Activated B cell treated with CpG ODN at 0.5 μM for 24 hours (primary cell): Measurements from ENCODE around the gene TP53RK. TPM values are rescaled to one million over a fixed set of nuclear protein-coding genes. Genes with fewer than 3 reads are reported as not detected.
"Not testable (repeated sequence)": the region's sequence is repeated elsewhere in the genome, so short reads cannot be mapped to it uniquely, and the experiment has no call there.

ENCODE experiments used
- ATAC-seq: fragments of 200-7000 bp; cut with Tn5 transposase; one replicate; pipeline ENCODE4 v1.10.0; 2021; ENCODE audit warnings: low read depth, mild to moderate bottlenecking, moderate library complexity
- CTCF ChIA-PET: fragments of 350-600 bp; sonication (Branson Sonifier 250); formaldehyde crosslinking; loops from one replicate; lab custom pipeline; 2021; ENCODE audit warnings: antibody characterized with exemption; lab: Charles Lee
- POLR2A ChIA-PET: fragments of 350-600 bp; sonication (Branson Sonifier 250); formaldehyde crosslinking; loops from one replicate; lab custom pipeline; 2021; ENCODE audit warnings: antibody characterized with exemption; lab: Charles Lee
- DNase-seq: peaks from one replicate; pipeline ENCODE4 v3.0.0; 2022
- H3K27ac Mint-ChIP-seq: one replicate; pipeline ENCODE4 v1.8.0; 2020; ENCODE audit warnings: mixed read lengths
- H3K27me3 Mint-ChIP-seq: one replicate; pipeline ENCODE4 v1.8.0; 2021; ENCODE audit warnings: mixed read lengths
- H3K36me3 Mint-ChIP-seq: one replicate; pipeline ENCODE4 v1.8.0; 2021; ENCODE audit warnings: low read depth, mixed read lengths
- H3K4me1 Mint-ChIP-seq: one replicate; pipeline ENCODE4 v1.8.0; 2021; ENCODE audit warnings: mixed read lengths
- H3K4me3 Mint-ChIP-seq: one replicate; pipeline ENCODE4 v1.8.0; 2020; ENCODE audit warnings: mild to moderate bottlenecking, mixed read lengths
- H3K9me3 Mint-ChIP-seq: one replicate; pipeline ENCODE4 v1.8.0; 2020; ENCODE audit warnings: mixed read lengths
- CTCF ChIP-seq: fragments of 200-600 bp; IDR thresholded peaks from one replicate; pipeline ENCODE4 v1.8.0; 2022; ENCODE audit warnings: antibody characterized with exemption, mild to moderate bottlenecking
- intact Hi-C: fragments of 100-400 bp; cut with micrococcal nuclease; formaldehyde crosslinking; loops from one replicate; pipeline ENCODE4 v1.15.1; 2024
- total RNA-seq: library from RNA; stranded (reverse); gene quantifications from 2 replicates; pipeline ENCODE4 v1.2.3, GENCODE V29; 2022

Gene TP53RK
- total RNA-seq, 1 donor from 2014 or later: 18.8 TPM

- intact Hi-C loops: loop anchor here (1.0 to 10.0 kb wide), 3 partner anchors 118 to 1796 kb away; partner anchors contain the start of genes SLC12A5 and YWHAB
- no peak for ATAC-seq
- Mint-ChIP-seq H3K4me3 (no peak overlapping the region), H3K27me3 (no peaks in the 10 kb centered on the region), H3K9me3 (no peaks in the 10 kb centered on the region), H3K36me3 (peaks cover 17% of the 10 kb centered on the region), H3K4me1 (peaks cover 36% of the 10 kb centered on the region), H3K27ac (no peak overlapping the region)
- CTCF ChIA-PET: interaction anchor here (0.7 to 5.3 kb wide), 12 partner anchors 8 to 694 kb away, joined by 3 to 50 read pairs (median 4); partner anchors contain the start of gene TP53RK
- DNase-seq: no peak
- POLR2A ChIA-PET: interaction anchor here (1.0 kb wide), 1 partner anchor 548 kb away, joined by 3 read pairs; no protein-coding TSS in a partner anchor
- TF ChIP-seq CTCF: no peak
These were observed 8.6 kb downstream of the TP53RK start for GRCh38 chr20:46680684-46681031.

GRCh38 chr20:46678516-46678915, 10.7 kb downstream of the TP53RK start:
- intact Hi-C loops: no loop called here
- no peaks in the 10 kb centered on the region for H3K27me3 Mint-ChIP-seq

GRCh38 chr20:46677608-46678007, 11.6 kb downstream of the TP53RK start:
- no peaks in the 10 kb centered on the region for H3K9me3 Mint-ChIP-seq
- no peak overlapping the region for H3K27ac Mint-ChIP-seq
- no peak for TF ChIP-seq CTCF
- no peak for DNase-seq
- POLR2A ChIA-PET: no interaction called here
- intact Hi-C loops: no loop called here
- H3K4me3 Mint-ChIP-seq: no peak overlapping the region
- CTCF ChIA-PET: no interaction called here
- ATAC-seq: no peak
- H3K4me1 Mint-ChIP-seq: peaks cover 16% of the 10 kb centered on the region
- no peaks in the 10 kb centered on the region for H3K27me3 Mint-ChIP-seq
- H3K36me3 Mint-ChIP-seq: no peaks in the 10 kb centered on the region

More at GRCh38 chr20:46678516-46678915, 10.7 kb downstream of the TP53RK start:
- peaks cover 3% of the 10 kb centered on the region for H3K36me3 Mint-ChIP-seq
- H3K9me3 Mint-ChIP-seq: no peaks in the 10 kb centered on the region
- CTCF ChIA-PET: no interaction called here
- H3K27ac Mint-ChIP-seq: no peak overlapping the region
- DNase-seq (no peak), ATAC-seq (no peak)
- H3K4me3 Mint-ChIP-seq: no peak overlapping the region
- POLR2A ChIA-PET: no interaction called here
- no peak for TF ChIP-seq CTCF
- peaks cover 25% of the 10 kb centered on the region for H3K4me1 Mint-ChIP-seq

- H3K9me3 Mint-ChIP-seq, ATAC-seq, H3K27ac Mint-ChIP-seq, H3K4me3 Mint-ChIP-seq, CTCF ChIA-PET, POLR2A ChIA-PET, H3K27me3 Mint-ChIP-seq, DNase-seq, H3K4me1 Mint-ChIP-seq, intact Hi-C loops, H3K36me3 Mint-ChIP-seq: not testable (repeated sequence)
These were observed 12.5 kb downstream of the TP53RK start for GRCh38 chr20:46676649-46677316.

GRCh38 chr20:46674253-46675083, 14.8 kb downstream of the TP53RK start:
- POLR2A ChIA-PET: no interaction called here
- H3K27ac Mint-ChIP-seq: no peak overlapping the region
- intact Hi-C loops: no loop called here
- H3K36me3 Mint-ChIP-seq: no peaks in the 10 kb centered on the region
- peaks cover 7% of the 10 kb centered on the region for H3K9me3 Mint-ChIP-seq
- no peaks in the 10 kb centered on the region for H3K4me1 Mint-ChIP-seq
- TF ChIP-seq CTCF: no peak
- DNase-seq (no peak), ATAC-seq (no peak)
- no peak overlapping the region for H3K4me3 Mint-ChIP-seq
- CTCF ChIA-PET: interaction anchor here (1.1 kb wide), 1 partner anchor 12 kb away, joined by 3 read pairs; no protein-coding TSS in a partner anchor
- no peaks in the 10 kb centered on the region for H3K27me3 Mint-ChIP-seq
